Brain microvascular endothelial cell (primary cell): ENCODE measurements around the gene AKR1C3.

ENCODE experiments used
- DNase-seq: peaks from one replicate; pipeline ENCODE4 v3.0.0-alpha.2; 2020
- H3K27ac ChIP-seq: fragments of 250-450 bp; sonication (Bioruptor Pico); 2 replicates; pipeline ENCODE4 v1.5.1; 2020; ENCODE audit warnings: mild to moderate bottlenecking, moderate library complexity
- H3K27me3 ChIP-seq: fragments of 250-450 bp; sonication (Bioruptor Pico); replicated peaks from 2 replicates; pipeline ENCODE4 v1.5.1; 2020; ENCODE audit warnings: mild to moderate bottlenecking
- H3K36me3 ChIP-seq: fragments of 250-450 bp; sonication (Bioruptor Pico); replicated peaks from 2 replicates; pipeline ENCODE4 v1.5.1; 2020; ENCODE audit warnings: mild to moderate bottlenecking
- H3K4me3 ChIP-seq: 2 replicates; pipeline ENCODE4 v1.5.1; 2011; ENCODE audit warnings: low read depth, mild to moderate bottlenecking, control low read depth, low read length, moderate library complexity
- CTCF ChIP-seq: IDR thresholded peaks from 2 replicates; pipeline ENCODE4 v1.5.1; 2011; ENCODE audit warnings: low read depth, mild to moderate bottlenecking, moderate library complexity, low read length, control low read depth, inconsistent platforms; ENCODE audit errors: missing control alignments
- in situ Hi-C: cut with HindIII; loops from 2 replicates; pipeline ENCODE4 v1.10.0; 2017; ENCODE audit warnings: low sequenced_read_pairs, low pct_ligation_motif_present

The AKR1C3 gene

GRCh38 chr10:5146920-5147254 lies 52.7 kb downstream of the AKR1C3 start:
- Histone ChIP-seq H3K36me3 (no peaks in the 10 kb centered on the region), H3K27me3 (no peaks in the 10 kb centered on the region), H3K4me3 (no peak overlapping the region), H3K27ac (no peak overlapping the region)
- DNase-seq, result no peak
- in situ Hi-C loops, result no loop called here
- no peak for TF ChIP-seq CTCF

GRCh38 chr10:5147255-5147980 lies 53.2 kb downstream of the AKR1C3 start:
- H3K36me3 ChIP-seq, result no peaks in the 10 kb centered on the region
- in situ Hi-C loops, result no loop called here
- no peak for TF ChIP-seq CTCF
- H3K4me3 ChIP-seq, result no peak overlapping the region
- no peaks in the 10 kb centered on the region for H3K27me3 ChIP-seq
- no peak for DNase-seq
- no peak overlapping the region for H3K27ac ChIP-seq

- H3K36me3 ChIP-seq, result no peaks in the 10 kb centered on the region
- no peak for DNase-seq
- no peaks in the 10 kb centered on the region for H3K27me3 ChIP-seq
- TF ChIP-seq CTCF, result no peak
- no peak overlapping the region for H3K4me3 ChIP-seq
- in situ Hi-C loops, result no loop called here
- H3K27ac ChIP-seq, result no peak overlapping the region
Observed at GRCh38 chr10:5147981-5148677, 53.9 kb downstream of the AKR1C3 start.

GRCh38 chr10:5148678-5149032 lies 54.4 kb downstream of the AKR1C3 start:
- no peak for DNase-seq
- TF ChIP-seq CTCF, result no peak
- Histone ChIP-seq H3K36me3 (no peaks in the 10 kb centered on the region), H3K27me3 (no peaks in the 10 kb centered on the region), H3K4me3 (no peak overlapping the region), H3K27ac (no peak overlapping the region)
- in situ Hi-C loops, result no loop called here

GRCh38 chr10:5151076-5151475 lies 56.9 kb downstream of the AKR1C3 start:
- TF ChIP-seq CTCF, result no peak
- H3K27me3 ChIP-seq, result no peaks in the 10 kb centered on the region
- no peak for DNase-seq
- H3K4me3 ChIP-seq, result no peak overlapping the region
- in situ Hi-C loops, result no loop called here
- H3K27ac ChIP-seq, result no peak overlapping the region
- H3K36me3 ChIP-seq, result no peaks in the 10 kb centered on the region
